NK-92 treated with Interleukin-12 subunit alpha and Interleukin-12 subunit beta, amount 100 ng/mL, for 24 hours (cell line): ENCODE results near the gene LINGO4.

Source experiments
- DNase-seq: peaks from one replicate; lab custom pipeline; 2025; lab: John Stamatoyannopoulos, UW

Gene LINGO4

GRCh38 chr1:151814426-151814825 lies 9.2 kb upstream of the LINGO4 start:
- DNase-seq, result no peak

- no peak for DNase-seq
These were observed 8.2 kb upstream of the LINGO4 start for GRCh38 chr1:151813271-151813977.

- DNase-seq, result no peak
These were observed 6.0 kb upstream of the LINGO4 start for GRCh38 chr1:151811181-151811580.

- no peak for DNase-seq
These were observed 4.9 kb upstream of the LINGO4 start for GRCh38 chr1:151809985-151810556.

GRCh38 chr1:151809290-151809984 lies 4.2 kb upstream of the LINGO4 start:
- DNase-seq, result no peak

GRCh38 chr1:151807766-151808165 lies 2.5 kb upstream of the LINGO4 start:
- no peak for DNase-seq

GRCh38 chr1:151807131-151807530 lies 1.9 kb upstream of the LINGO4 start:
- no peak for DNase-seq

GRCh38 chr1:151806170-151806569 lies 951 bp upstream of the LINGO4 start:
- no peak for DNase-seq

GRCh38 chr1:151803915-151804314 lies 1.3 kb downstream of the LINGO4 start:
- no peak for DNase-seq

- DNase-seq, result no peak
These were observed 2.1 kb downstream of the LINGO4 start for GRCh38 chr1:151803164-151803563.

GRCh38 chr1:151802372-151802771 lies 2.8 kb downstream of the LINGO4 start:
- DNase-seq, result no peak

- DNase-seq, result no peak
These were observed 3.4 kb downstream of the LINGO4 start for GRCh38 chr1:151801846-151802245.

GRCh38 chr1:151801310-151801820 lies 3.9 kb downstream of the LINGO4 start:
- no peak for DNase-seq

GRCh38 chr1:151800830-151801229 lies 4.4 kb downstream of the LINGO4 start:
- DNase-seq, result no peak

GRCh38 chr1:151799179-151800022 lies 5.8 kb downstream of the LINGO4 start:
- no peak for DNase-seq

GRCh38 chr1:151798571-151798970 lies 6.6 kb downstream of the LINGO4 start:
- DNase-seq, result no peak

- no peak for DNase-seq
These were observed 14.1 kb downstream of the LINGO4 start for GRCh38 chr1:151790940-151791651.

- peak; percentile 99 for DNase-seq
These were observed 14.9 kb downstream of the LINGO4 start, which contains the start of gene TDRKH for GRCh38 chr1:151790071-151790939. TDRKH (minus strand) TSS chr1:151790500; CDS start chr1:151783022, 7,478 bp downstream.

GRCh38 chr1:151787689-151788088 lies 17.5 kb downstream of the LINGO4 start:
- DNase-seq, result no peak

GRCh38 chr1:151783796-151784195 lies 21.4 kb downstream of the LINGO4 start:
- DNase-seq, result no peak
